ENCODE measurements around the gene SLC11A2. TPM values are rescaled to one million over a fixed set of nuclear protein-coding genes. Genes with fewer than 3 reads are reported as not detected.

Gene SLC11A2
- total and polyA plus RNA-seq, 2 of the 13 experiments (the other 11 are each of a cell fraction or from before 2014, with no cell fraction given), result 71.7 to 77.0 TPM

DNA sequence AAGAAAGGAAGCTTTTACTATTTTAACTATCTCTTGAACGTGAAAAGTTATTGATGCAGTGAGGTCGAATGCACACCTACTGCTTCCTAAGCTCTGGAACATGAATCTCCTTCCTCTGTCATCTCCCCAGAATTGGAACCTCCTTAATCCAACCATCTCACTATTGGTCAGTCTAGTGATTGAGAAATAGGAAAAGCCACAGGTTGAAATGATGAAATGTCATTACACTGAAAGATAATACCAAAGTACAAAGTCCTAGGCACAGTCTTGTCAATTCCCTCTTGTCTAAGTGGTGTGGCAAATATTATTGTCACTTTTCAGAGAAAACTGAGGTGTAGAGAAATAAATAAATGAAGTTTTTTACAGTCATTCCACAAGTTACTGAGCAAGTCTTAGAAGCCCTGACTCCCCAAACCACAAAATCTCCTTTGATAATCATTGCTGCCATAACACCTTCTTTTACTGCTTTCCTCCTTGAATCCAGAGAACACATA is 93.3 kb downstream of the SLC11A2 start (continued):
- TF ChIP-seq ZNF281 (CRISPR knock-in tag; IDR thresholded peaks at IDR 0.05; ENCODE audit: borderline replicate concordance) (peak; percentile 10; the same call in 1 of the 2 replicates), MED13 (CRISPR knock-in tag; IDR thresholded peaks at IDR 0.05) (no peak), GABPA (IDR thresholded peaks at IDR 0.05; ENCODE audit: low read depth, low read length) (no peak), GABPA (CRISPR knock-in tag; IDR thresholded peaks at IDR 0.05; ENCODE audit: low read depth) (0 out of 2 replicates have a peak, but pooled peaks have one; percentile 18), FOXP4 (CRISPR knock-in tag; IDR thresholded peaks at IDR 0.05) (peak; percentile 50; the same call in 1 of the 2 replicates), ATF3 (CRISPR knock-in tag; IDR thresholded peaks at IDR 0.05) (peak; percentile 63), NR1H2 (CRISPR knock-in tag; IDR thresholded peaks at IDR 0.05; ENCODE audit: borderline replicate concordance, low read depth) (no peak), TBX2 (CRISPR knock-in tag; IDR thresholded peaks at IDR 0.05; ENCODE audit: borderline replicate concordance) (peak; percentile 37; the same call in 1 of the 2 replicates), FOXP1 (IDR thresholded peaks at IDR 0.05) (no peak), FOXP1 (CRISPR knock-in tag; IDR thresholded peaks at IDR 0.05) (peak; percentile 31; the same call in 1 of the 2 replicates), BRCA1 (CRISPR knock-in tag; IDR thresholded peaks at IDR 0.05) (no peak), ZNF431 (CRISPR knock-in tag; IDR thresholded peaks at IDR 0.05; ENCODE audit: borderline replicate concordance, low read depth) (no peak), ISL2 (CRISPR knock-in tag; IDR thresholded peaks at IDR 0.05) (peak; percentile 49; the same call in 1 of the 2 replicates), ZNF275 (CRISPR knock-in tag; IDR thresholded peaks at IDR 0.05; ENCODE audit: borderline replicate concordance) (no peak), PLRG1 (conservative IDR thresholded peaks at IDR 0.05) (no peak), HDAC1 (CRISPR knock-in tag; IDR thresholded peaks at IDR 0.05) (peak; percentile 48; the same call in 1 of the 2 replicates), TEF (CRISPR knock-in tag; IDR thresholded peaks at IDR 0.05) (no peak), FOXA1 (IDR thresholded peaks at IDR 0.05) (no peak), FOXA1 (CRISPR knock-in tag; IDR thresholded peaks at IDR 0.05) (peak; percentile 57), TBL1XR1 (IDR thresholded peaks at IDR 0.05; ENCODE audit: borderline replicate concordance, low read length, partially characterized antibody) (peak; percentile 45), SALL2 (CRISPR knock-in tag; IDR thresholded peaks at IDR 0.05) (no peak)
- TF ChIP-seq, protein P1, sequence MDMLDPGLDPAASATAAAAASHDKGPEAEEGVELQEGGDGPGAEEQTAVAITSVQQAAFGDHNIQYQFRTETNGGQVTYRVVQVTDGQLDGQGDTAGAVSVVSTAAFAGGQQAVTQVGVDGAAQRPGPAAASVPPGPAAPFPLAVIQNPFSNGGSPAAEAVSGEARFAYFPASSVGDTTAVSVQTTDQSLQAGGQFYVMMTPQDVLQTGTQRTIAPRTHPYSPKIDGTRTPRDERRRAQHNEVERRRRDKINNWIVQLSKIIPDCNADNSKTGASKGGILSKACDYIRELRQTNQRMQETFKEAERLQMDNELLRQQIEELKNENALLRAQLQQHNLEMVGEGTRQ (IDR thresholded peaks at IDR 0.05; ENCODE audit: low read depth, low read length), result no peak
- TF ChIP-seq, protein P1 (CRISPR knock-in tag; IDR thresholded peaks at IDR 0.05; ENCODE audit: borderline replicate concordance), result 0 out of 2 replicates have a peak, but pooled peaks have one; percentile 32

Measured in HepG2 (cell line).